WERI-Rb-1 (cell line): ENCODE results near the gene TEX10.

Experiments
- DNase-seq: peaks from one replicate; pipeline ENCODE4 v3.0.0-alpha.2; 2020
- H3K27ac ChIP-seq: fragments of 250-450 bp; sonication (Bioruptor Pico); 2 replicates; pipeline ENCODE4 v1.5.1; 2020; ENCODE audit warnings: mild to moderate bottlenecking, moderate library complexity
- H3K27me3 ChIP-seq: fragments of 250-450 bp; sonication (Bioruptor Pico); 2 replicates; pipeline ENCODE4 v1.5.1; 2021; ENCODE audit warnings: mild to moderate bottlenecking, low read depth, moderate library complexity; ENCODE audit not compliant: insufficient read depth, severe bottlenecking
- H3K36me3 ChIP-seq: fragments of 250-450 bp; sonication (Bioruptor Pico); 2 replicates; pipeline ENCODE4 v1.5.1; 2020; ENCODE audit warnings: mild to moderate bottlenecking, moderate library complexity
- H3K4me3 ChIP-seq: 2 replicates; pipeline ENCODE4 v1.5.1; 2011; ENCODE audit warnings: low read depth, mild to moderate bottlenecking, control low read depth, low read length
- H3K9me3 ChIP-seq: fragments of 250-450 bp; sonication (Bioruptor Pico); 2 replicates; pipeline ENCODE4 v1.5.1; 2021; ENCODE audit warnings: mild to moderate bottlenecking, moderate library complexity; ENCODE audit not compliant: severe bottlenecking
- CTCF ChIP-seq: IDR thresholded peaks from 2 replicates; pipeline ENCODE4 v1.5.1; 2011; ENCODE audit warnings: low read depth, mild to moderate bottlenecking, control low read depth, inconsistent platforms, low read length

Gene TEX10

GRCh38 chr9:100269656-100270055 lies 83.1 kb downstream of the TEX10 start:
- no peaks in the 10 kb centered on the region for H3K9me3 ChIP-seq
- no peak overlapping the region for H3K27ac ChIP-seq
- H3K4me3 ChIP-seq = no peak overlapping the region
- no peak for DNase-seq
- no peak for TF ChIP-seq CTCF
- H3K36me3 ChIP-seq = peaks cover 4% of the 10 kb centered on the region
- H3K27me3 ChIP-seq = no peaks in the 10 kb centered on the region

GRCh38 chr9:100268271-100268670 lies 84.5 kb downstream of the TEX10 start:
- Histone ChIP-seq H3K9me3 (no peaks in the 10 kb centered on the region), H3K36me3 (no peaks in the 10 kb centered on the region; the same call in 1 of the 2 replicates), H3K4me3 (no peak overlapping the region), H3K27me3 (no peaks in the 10 kb centered on the region), H3K27ac (no peak overlapping the region)
- TF ChIP-seq CTCF = no peak
- no peak for DNase-seq

GRCh38 chr9:100267211-100267610 lies 85.5 kb downstream of the TEX10 start:
- H3K9me3 ChIP-seq = no peaks in the 10 kb centered on the region
- H3K27me3 ChIP-seq = no peaks in the 10 kb centered on the region
- no peaks in the 10 kb centered on the region; the same call in 1 of the 2 replicates for H3K36me3 ChIP-seq
- no peak overlapping the region for H3K4me3 ChIP-seq
- DNase-seq = no peak
- no peak overlapping the region for H3K27ac ChIP-seq
- TF ChIP-seq CTCF = no peak
